Head of caudate nucleus (tissue), 42 donors: ENCODE results near the gene APOC3.

Source experiments
- DNase-seq, 42 donors: peaks; one replicate each; pipeline versions ENCODE4 v3.0.0 to v3.0.0-alpha.2; 2020 to 2021; ENCODE audit warnings: mixed read lengths in 7 of 42
- intact Hi-C: fragments of 100-400 bp; cut with DNase I; formaldehyde crosslinking; loops from one replicate; pipeline ENCODE4 v1.15.0; 2022

APOC3 gene

DNA sequence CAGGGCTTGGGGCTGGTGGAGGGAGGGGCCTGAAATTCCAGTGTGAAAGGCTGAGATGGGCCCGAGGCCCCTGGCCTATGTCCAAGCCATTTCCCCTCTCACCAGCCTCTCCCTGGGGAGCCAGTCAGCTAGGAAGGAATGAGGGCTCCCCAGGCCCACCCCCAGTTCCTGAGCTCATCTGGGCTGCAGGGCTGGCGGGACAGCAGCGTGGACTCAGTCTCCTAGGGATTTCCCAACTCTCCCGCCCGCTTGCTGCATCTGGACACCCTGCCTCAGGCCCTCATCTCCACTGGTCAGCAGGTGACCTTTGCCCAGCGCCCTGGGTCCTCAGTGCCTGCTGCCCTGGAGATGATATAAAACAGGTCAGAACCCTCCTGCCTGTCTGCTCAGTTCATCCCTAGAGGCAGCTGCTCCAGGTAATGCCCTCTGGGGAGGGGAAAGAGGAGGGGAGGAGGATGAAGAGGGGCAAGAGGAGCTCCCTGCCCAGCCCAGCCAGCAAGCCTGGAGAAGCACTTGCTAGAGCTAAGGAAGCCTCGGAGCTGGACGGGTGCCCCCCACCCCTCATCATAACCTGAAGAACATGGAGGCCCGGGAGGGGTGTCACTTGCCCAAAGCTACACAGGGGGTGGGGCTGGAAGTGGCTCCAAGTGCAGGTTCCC is at the start of gene APOC3:
APOC3 (plus strand) TSS at position 383 of the 659 bp plus-strand sequence. CDS start 676 bp downstream, outside the sequence.
- intact Hi-C loops = no loop called here
- DNase-seq = no peak

DNA sequence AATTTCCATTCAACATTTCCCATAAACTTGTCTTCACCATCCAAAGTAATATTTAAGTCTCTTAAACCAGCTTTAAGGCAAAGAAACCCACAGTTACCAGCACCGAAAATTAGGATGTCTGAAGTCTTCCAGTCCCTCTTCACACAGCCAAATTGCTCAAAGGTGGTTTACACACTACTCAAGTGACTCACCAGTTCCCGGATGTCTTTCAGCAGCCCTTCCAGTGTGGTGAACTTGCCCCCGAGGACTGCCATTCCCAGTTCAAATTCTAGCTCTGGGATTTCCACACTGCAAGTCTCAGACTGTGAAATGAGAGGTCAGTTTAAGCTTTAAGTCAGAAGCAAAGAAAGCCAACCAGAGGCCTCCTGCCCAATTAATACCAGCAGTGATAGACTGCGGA is 47.0 kb upstream of the APOC3 start:
- no peak for DNase-seq
- intact Hi-C loops = no loop called here

DNA sequence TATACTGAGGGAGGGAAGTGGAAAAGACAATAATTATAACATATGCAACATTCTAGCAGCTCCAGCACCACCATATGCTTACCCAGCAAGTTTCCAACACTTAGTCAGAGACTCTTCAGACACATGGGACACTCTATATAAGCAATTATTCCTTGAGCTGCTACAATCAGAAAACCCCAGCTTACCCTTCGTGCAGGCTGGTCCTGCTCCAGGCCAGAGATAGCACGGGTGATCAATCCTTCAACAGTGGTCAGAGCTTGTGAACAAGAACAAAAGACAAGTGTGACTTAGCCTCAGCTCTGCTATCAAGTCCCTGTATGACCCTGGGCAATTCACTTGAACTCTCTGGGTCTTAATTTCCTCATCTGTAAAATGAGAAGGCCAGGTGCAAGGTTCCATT is 43.4 kb upstream of the APOC3 start:
- intact Hi-C loops = loop anchor here (5.0 kb wide), 1 partner anchor 446 kb away; the partner anchor contains the start of genes PCSK7 and RNF214
- no peak for DNase-seq

DNA sequence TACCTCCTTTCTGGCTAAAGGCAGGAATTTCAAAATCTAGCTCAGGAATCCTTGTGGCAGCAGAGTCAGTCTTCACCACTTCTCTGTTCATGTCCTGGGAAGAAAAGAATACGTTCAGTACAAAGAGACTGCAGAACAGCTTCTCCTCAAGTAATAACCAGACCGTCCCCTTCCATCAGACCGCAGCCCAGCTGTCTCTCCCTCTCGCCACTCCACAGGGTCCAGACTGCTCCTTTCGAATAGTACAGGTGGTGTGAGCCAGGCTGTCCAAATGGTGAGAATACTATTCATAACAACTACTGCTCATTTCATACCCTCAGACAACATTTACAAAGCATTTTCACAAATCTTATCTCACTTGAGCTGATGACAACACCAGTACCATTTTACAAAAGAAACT is 42.7 kb upstream of the APOC3 start:
- intact Hi-C loops = loop anchor here (5.0 kb wide), 1 partner anchor 445 kb away; the partner anchor contains the start of genes PCSK7 and RNF214
- no peak for DNase-seq

DNA sequence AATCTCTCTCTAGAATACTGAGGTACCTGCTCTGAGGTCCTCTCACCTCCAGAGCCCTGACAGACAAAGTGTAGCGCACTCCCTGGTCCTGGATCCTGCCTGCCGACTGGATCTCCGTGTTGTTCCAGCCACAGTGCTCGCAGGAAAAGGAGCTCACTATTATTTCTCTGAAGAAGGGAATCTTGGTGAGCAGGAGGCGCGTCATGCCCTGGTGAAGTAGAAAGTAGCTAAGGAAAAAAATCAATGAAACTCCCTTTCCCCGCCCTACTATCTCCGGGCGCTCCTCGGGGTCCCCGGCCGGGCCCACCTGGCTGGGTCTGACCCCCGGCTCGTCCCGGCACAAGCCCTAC is 42.3 kb upstream of the APOC3 start:
- intact Hi-C loops = loop anchor here (5.0 kb wide), 1 partner anchor 445 kb away; the partner anchor contains the start of genes PCSK7 and RNF214
- peak in 4 of 42 donors; percentile 5 to 54 (median 22) for DNase-seq

DNA sequence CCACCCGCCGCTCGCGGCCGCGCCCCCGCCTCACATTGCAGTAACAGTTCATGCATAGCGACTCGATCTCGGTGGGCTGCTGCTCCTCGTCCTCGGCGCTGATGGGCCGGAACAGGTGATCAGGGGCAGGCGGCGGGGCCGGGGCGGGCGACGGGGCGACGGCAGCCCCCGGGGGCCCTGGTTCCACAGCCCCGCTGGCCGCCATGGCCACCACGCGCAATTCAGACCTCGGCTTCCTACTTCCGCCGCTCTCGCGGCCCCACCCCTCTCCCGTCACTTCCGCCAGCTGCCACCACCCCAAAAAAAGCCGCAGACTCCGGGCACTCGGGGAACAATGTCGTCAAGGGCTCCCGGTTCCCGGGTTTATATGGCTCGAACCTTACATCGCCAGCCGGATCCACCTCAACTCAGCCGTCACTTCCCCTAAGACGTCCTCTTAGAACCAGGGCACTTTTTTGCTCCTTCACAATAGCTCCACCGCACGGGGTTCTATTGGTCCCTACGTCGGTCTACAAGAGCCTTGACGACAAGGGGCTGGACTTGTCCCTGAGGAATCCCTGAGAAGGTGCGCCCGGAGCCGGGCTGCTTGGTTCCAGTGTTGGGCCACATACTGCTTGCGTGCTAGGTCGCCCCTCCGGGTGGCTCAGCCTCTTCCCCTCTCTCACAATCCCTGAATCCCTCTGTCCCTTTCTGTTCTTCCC is 41.8 kb upstream of the APOC3 start, which contains the start of gene ZPR1:
ZPR1 (minus strand) TSS at position 238 of the 701 bp plus-strand sequence; CDS start at position 205, 33 bp downstream.
- intact Hi-C loops = loop anchor here (2.0 to 5.0 kb wide), 2 partner anchors 321 to 444 kb away; partner anchors contain the start of genes PCSK7 and RNF214
- DNase-seq = peak; percentile 77 to 95 (median 89)

DNA sequence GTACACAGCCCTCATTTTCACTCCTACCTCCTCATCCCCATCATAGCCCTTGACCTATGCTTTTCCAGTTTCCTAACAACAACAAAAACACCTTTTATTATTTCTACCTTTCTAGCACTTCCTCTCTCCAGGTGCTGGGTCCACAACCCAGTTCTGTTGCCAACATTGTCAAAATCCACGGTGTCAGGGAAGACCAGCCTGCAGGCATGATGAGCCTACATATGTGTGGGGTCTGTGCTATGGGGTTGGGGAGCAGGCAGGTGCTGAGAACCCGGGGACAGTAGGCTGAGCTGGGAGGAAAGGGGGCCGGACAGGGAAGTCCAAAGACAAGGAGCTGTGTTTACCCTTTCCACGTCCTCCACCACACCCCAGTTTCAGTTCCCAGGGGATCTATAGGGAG is 41.2 kb upstream of the APOC3 start:
- intact Hi-C loops = loop anchor here (2.0 to 5.0 kb wide), 2 partner anchors 320 to 444 kb away; partner anchors contain the start of genes PCSK7 and RNF214
- no peak for DNase-seq

DNA sequence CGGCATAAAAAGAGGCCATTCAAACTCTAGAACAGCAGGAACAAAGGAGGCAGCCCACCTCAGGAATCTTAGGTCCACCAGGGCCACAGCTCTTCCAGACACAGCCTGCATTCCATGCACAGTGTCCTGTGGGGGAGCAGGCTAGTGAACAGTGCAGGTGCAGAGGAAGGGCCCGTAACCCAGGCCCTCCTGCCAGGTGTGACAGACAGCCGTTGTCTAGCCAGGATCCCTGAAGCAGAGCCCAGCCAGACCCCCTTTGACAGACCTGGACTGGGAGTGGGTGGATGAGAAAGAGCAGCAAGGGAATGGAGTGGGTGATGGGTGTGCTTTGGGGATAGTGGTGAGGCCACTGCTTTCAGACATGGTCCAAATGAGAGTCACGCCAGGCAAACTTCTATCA is 40.7 kb upstream of the APOC3 start:
- intact Hi-C loops = loop anchor here (2.0 to 5.0 kb wide), 2 partner anchors 320 to 443 kb away; partner anchors contain the start of genes PCSK7 and RNF214
- no peak for DNase-seq

DNA sequence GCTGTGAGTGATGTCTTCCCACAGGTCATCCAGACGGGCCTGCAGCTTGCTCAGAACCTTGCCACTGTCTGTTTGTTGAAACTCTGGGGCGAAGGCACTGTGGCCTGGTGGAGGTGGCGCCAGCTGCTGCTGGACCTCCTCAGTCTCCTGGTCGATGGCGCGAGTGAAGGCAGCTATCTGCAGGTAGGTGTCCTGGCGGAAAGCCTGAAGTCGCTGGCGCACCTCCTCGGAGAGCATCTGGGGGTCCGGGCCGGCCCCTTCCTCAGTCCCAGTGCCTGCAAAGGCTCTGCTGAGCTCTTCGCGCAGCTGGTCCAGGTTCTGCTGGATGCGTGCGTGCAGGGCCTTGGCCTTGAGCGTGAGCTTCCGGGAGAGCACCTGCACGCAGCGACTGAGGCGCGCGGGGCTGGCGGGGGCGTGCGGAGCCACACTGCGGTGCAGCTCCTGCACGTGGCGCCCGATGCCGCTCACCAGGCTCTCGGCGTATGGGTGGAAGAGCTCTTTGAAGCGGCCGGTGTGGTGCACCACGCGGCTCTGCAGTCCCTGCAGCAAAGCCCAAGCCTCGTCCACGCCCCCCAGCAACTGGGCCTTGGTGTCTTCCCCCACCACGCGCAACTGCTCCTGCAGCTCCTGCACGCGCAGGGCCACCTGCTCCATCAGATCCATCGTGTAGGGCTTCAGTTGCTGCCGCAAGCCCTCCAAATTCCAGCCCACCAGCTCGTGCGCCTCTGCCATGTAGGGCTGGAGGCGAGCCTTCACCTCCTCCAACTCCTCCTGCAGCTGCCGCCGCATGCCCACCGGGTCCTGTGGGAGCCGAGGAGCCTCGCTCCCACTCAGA is 39.3 kb upstream of the APOC3 start:
- DNase-seq = no peak
- intact Hi-C loops = no loop called here

DNA sequence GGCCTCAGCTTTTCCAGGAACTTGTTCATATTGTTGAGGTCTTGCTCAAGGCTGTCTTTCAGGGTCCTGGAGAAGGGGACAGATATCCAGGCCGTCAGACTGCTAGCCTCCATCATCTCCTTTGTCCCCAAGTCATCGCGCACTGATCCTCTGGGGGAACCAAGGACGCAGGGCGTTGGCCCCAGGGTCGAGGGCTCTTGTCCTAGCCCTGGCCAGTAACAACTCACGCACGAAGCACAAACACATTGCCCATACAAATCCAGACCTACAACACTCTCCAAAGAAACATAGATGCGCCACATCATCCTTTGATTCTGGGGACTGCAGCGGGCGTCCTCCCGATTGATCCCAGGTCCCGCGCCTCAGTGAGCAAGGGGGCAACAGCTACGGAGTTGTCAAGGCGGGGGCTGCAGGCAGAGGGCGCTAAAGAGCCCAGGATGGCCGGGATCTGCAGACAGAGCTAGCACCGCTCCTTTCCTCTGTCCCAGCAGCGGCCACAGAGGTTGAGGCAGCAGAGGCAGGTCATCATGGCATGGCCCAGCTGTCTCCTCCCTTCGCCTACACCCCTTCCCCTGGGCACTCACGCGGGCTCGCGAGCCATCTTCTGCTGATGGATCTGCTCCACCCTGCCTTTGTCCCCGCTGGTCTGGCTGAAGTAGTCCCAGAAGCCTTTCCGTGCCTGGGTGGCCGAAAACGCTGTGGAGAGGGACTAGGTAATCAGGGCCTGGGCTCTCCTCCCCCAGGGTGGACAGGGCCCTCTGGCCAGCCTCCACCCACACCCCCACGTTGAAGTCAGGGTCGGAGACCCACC is 38.5 kb upstream of the APOC3 start:
- DNase-seq = peak; percentile 55 to 95 (median 86)
- intact Hi-C loops = no loop called here

DNA sequence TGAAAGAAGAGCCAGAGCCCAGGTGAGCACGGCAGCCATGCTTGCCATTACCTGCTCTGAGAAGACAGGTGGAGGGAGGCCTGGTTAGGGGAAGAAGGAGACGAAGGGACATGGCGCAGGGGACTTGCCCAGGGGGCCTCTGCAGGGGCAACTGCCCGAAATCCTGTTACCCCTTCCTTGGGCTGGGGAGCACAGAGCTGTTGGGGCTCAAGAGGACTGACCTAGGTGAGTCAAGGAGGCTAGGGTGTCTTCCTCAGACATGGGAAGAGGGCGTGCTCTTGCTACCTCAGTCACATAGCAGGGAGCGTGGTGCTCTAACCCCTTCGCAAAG is 37.9 kb upstream of the APOC3 start, which contains the start of gene APOA5:
APOA5 (minus strand) TSS at position 67 of the 331 bp plus-strand sequence; CDS start at position 48, 19 bp downstream.
- intact Hi-C loops = no loop called here
- DNase-seq = no peak

DNA sequence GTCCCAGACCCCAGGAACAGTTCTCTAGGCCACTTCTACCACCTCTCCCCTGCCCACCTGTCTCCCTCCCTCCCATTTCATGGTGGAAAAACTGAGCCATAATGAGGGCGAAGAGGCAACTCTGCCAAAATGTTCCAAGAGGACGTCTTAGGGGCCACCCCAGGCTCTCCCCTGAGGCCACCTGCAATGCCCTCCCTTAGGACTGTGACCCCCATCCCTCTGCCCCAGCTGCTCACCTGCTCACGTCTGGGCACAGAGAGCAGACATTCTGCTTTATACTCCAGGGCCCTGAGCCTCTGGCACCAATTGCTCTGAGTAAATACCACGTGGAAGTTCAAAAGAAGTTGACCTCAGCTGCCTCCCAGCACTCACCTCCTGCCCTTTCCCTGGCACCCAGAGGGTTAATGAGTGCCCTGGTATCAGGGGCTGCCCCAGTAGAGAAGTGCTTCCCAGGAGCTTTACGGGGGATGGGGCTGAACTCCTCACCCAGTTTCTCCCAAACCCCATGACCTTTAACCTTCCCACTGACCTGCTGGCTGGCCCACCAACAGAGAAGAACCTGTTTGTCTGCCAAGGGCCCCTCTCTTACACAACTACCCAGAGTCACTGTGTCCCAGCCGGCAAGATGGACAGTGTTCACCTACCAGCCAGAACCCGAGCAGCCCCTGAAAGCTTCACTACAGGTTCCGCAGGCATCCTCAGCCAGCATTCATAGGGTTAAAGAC is 37.4 kb upstream of the APOC3 start:
- intact Hi-C loops = no loop called here
- DNase-seq = no peak

DNA sequence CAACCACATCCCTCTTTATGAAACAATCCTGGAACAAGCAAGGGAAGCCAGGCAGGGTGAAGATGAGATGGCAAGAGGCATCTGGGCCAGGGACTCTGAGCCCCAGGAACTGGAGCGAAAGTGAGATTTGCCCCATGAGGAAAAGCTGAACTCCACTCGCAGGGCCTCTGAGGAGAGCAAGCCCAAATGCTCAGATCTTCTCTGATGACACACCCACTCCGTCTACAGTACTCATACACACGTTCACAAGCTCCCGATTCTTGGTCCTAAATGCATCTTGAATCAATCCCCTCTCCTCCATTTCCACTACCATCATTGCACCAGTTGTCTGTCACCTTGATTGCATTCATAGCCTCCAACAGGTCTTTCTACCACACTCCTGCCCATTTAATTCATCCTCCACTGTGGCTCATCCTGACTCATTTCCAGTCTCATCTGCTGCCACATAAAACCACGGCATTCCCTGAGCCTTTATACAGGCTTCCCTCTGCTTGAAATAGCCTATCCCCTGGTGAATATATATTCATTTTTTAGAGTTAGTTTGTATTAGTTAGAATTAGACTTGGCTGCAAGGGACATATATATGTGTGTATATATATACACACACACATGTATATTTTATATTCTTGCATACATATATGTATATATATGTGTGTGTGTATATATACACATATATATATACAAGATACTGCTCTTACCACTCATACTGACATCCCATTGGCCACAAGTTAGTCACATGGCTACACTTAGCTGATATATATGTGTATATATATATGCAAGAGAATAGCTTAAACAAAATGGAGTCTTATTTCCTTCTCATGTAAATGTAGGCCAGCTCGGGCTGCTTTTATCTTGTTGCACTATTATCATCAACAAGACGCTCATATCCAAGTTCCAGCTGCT is 36.6 kb upstream of the APOC3 start:
- intact Hi-C loops = no loop called here
- no peak for DNase-seq

DNA sequence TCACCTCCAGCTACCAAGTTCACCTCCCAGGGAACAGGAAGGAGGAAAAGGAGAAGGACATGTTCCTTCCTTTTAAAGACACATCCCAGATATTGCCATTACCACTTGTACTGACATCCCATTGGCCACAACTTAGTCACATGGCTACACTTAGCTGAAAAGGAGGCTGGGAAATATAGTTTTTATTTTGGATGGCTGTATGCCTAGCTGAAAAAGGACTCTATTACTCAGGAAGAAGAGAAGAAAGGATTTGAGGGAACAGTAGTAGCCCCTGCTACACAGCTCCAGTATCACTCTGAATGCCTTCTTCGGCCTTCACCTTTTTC is 36.0 kb upstream of the APOC3 start:
- DNase-seq = no peak
- intact Hi-C loops = no loop called here

DNA sequence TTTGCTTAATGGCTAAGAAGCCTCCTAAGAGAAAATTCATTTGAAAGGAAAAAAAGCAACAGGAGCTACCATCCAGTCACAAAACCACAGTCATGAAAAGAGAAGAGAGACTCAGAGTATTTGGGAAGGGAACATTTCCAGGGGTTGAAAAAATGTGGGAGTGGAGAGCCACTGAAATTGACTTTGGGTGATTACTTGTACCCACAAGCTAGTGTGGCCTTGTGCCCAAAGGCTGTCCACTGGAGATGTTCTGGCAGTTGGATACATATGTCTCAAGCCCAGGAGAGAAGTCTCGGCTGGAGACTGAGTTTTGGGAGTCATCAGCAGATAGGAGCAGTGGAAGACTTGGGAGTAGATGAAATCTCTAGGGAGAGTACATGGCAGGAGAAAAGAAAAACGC is 34.9 kb upstream of the APOC3 start:
- DNase-seq = no peak
- intact Hi-C loops = no loop called here

DNA sequence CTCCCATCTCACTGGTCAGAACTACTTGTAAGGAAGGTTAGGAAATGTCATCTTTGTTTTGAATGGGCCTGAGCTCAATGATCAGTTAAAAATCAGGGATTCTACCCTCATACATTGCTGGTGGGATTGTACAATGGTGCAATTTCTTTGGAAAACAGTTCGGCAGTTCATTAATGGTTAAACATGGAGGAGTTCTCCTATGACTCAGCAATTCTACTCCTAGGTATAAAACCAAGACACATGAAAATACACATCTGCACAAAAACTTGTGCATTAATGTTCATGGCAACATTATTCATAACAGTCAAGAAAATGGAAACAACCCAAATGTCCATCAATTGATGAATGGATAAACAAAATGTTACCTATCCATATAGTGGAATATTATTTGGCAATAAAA is 33.2 kb upstream of the APOC3 start:
- no peak for DNase-seq
- intact Hi-C loops = no loop called here

DNA sequence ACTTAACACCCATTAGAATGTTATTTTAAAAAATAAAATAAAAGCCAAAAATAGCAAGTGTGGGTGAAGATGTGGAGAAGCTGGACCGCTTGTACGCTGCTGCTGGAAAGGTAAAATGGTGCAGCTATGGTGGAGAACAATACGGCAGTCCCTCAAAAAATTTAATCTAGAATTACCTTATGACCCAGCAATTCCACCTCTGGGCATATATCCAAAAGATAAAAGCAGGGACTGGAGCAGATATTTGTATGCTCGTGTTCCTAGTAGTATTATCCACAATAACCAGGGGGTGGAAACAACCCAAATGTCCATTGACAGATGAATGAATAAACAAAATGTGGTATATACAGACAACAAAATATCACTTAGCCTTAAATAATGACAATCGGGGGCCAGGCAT is 31.9 kb upstream of the APOC3 start:
- intact Hi-C loops = no loop called here
- no peak for DNase-seq
